ENCODE results near the gene FREM1. TPM values are rescaled to one million over a fixed set of nuclear protein-coding genes. Genes with fewer than 3 reads are reported as not detected.

FREM1 gene
- total RNA-seq, 1 donor from 2014 or later, result 4.3 TPM

DNA sequence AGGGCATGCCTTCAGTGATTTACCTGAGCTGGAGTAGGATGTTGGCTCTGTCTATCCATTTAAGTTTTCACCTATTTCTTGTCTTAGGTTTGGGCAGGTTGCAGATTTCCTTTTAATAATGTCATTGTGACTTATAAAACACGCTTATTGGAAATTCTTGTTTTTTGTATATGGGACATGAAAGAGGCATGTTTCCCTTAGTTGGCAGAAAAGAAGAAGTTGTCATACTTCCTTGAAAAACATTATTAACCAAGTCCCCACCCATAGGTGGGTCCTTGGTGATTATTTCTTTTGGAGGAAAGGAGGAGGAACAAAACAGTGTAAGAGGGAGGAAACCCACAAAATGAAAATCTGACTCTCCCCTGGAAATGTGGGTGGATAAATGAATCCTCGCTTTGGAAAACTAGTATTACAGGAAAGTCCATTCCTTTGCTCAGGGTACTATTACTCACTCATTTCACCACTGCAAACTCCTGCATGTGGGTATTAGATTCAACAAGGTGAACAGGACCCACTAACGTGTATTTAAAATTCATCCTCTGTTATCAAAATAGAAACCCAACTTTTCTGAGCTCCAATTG is 197.0 kb downstream of the FREM1 start:
- no peaks in the 10 kb centered on the region for H3K27me3 ChIP-seq (ENCODE audit: low read depth)

DNA sequence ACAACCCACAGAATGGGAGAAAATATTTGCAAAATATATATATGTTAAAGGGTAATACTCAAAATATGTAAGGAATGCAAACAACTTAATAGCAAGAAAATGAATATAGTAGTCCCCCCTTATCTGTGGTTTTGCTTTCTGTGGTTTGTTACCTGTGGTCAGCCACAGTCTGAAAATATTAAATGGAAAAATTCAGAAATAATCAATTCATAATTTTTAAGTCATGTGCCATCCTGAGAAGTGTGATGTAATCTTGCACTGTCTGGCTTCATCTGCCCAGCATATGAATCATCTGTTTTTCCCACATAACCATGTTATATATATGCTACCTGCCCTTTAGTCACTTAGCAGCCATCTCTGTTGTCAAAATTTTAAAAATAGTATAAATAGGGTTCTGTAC is 199.4 kb downstream of the FREM1 start:
- no peaks in the 10 kb centered on the region for H3K36me3 ChIP-seq
- H3K4me3 ChIP-seq, result no peak overlapping the region
- intact Hi-C loops (cut with DNase I), result no loop called here
- no peaks in the 10 kb centered on the region for H3K4me1 ChIP-seq
- ATAC-seq, result no peak
- H3K27me3 ChIP-seq (ENCODE audit: low read depth), result no peaks in the 10 kb centered on the region
- TF ChIP-seq, protein P1, sequence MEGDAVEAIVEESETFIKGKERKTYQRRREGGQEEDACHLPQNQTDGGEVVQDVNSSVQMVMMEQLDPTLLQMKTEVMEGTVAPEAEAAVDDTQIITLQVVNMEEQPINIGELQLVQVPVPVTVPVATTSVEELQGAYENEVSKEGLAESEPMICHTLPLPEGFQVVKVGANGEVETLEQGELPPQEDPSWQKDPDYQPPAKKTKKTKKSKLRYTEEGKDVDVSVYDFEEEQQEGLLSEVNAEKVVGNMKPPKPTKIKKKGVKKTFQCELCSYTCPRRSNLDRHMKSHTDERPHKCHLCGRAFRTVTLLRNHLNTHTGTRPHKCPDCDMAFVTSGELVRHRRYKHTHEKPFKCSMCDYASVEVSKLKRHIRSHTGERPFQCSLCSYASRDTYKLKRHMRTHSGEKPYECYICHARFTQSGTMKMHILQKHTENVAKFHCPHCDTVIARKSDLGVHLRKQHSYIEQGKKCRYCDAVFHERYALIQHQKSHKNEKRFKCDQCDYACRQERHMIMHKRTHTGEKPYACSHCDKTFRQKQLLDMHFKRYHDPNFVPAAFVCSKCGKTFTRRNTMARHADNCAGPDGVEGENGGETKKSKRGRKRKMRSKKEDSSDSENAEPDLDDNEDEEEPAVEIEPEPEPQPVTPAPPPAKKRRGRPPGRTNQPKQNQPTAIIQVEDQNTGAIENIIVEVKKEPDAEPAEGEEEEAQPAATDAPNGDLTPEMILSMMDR (IDR thresholded peaks at IDR 0.05), result no peak
- DNase-seq, result no peak
- peaks cover 9% of the 10 kb centered on the region for H3K9me3 ChIP-seq
- no peak overlapping the region for H3K27ac ChIP-seq

More for the DNA sequence above, 197.0 kb downstream of the FREM1 start:
- ATAC-seq (no peak), DNase-seq (no peak)
- intact Hi-C loops (cut with DNase I), result no loop called here
- Histone ChIP-seq H3K27ac (no peak overlapping the region), H3K9me3 (no peaks in the 10 kb centered on the region), H3K4me1 (no peaks in the 10 kb centered on the region), H3K4me3 (no peak overlapping the region), H3K36me3 (no peaks in the 10 kb centered on the region)
- TF ChIP-seq, protein P1 (IDR thresholded peaks at IDR 0.05), result no peak

- intact Hi-C loops (cut with DNase I), result no loop called here
Observed at GRCh38 chr9:14706530-14707140, 203.6 kb downstream of the FREM1 start.

DNA sequence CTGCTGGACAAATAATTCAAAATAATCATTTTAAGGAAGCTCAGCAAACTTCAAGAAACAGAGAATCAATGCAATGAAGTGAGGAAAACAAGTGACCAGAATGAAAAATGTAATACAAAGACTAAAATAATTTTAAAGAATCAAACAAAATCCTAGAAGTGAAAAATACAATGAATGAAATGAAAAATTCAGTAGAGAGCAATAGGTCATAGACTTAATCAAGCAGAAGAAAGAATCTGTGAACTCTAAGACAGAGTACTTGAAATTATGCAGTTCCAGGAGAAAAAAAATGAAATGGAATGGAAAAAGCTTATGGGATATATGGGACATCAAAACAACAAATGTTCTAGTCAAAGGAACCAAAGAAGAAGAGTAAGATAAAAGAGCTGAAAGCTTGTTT is 205.1 kb downstream of the FREM1 start:
- intact Hi-C loops (cut with DNase I), result no loop called here
- H3K4me3 ChIP-seq, result no peak overlapping the region

More at GRCh38 chr9:14706530-14707140, 203.6 kb downstream of the FREM1 start:
- no peaks in the 10 kb centered on the region for H3K4me1 ChIP-seq
- peaks cover 19% of the 10 kb centered on the region for H3K9me3 ChIP-seq
- no peak for ATAC-seq
- DNase-seq, result no peak
- no peak overlapping the region for H3K4me3 ChIP-seq
- no peaks in the 10 kb centered on the region for H3K36me3 ChIP-seq
- peaks cover 5% of the 10 kb centered on the region for H3K27me3 ChIP-seq (ENCODE audit: low read depth)
- H3K27ac ChIP-seq, result no peak overlapping the region
- TF ChIP-seq, protein P1 (IDR thresholded peaks at IDR 0.05), result no peak

DNA sequence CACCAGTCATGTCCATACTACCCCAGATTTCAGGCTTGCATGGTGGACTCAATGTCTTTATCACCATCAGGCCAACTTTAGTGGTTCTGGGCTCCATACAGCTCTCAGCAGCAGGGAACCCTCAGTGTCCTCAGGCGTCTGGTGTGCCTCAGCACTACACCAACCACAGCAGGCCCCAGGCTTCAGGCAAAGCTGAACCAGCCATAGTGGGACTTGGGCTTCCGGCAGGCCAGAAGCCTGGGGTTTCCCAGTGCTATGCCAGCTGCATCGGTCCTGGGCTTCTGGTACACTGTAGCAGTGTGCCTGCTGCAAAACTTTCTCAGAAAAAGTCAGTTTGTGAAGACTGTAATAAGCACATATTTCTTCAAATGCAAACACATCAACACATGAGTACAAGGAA is 205.9 kb downstream of the FREM1 start:
- no peak for ATAC-seq
- TF ChIP-seq, protein P1 (IDR thresholded peaks at IDR 0.05), result no peak
- H3K36me3 ChIP-seq, result no peaks in the 10 kb centered on the region
- no peak overlapping the region for H3K4me3 ChIP-seq
- no peak overlapping the region for H3K27ac ChIP-seq
- peaks cover 5% of the 10 kb centered on the region for H3K27me3 ChIP-seq (ENCODE audit: low read depth)
- intact Hi-C loops (cut with DNase I), result no loop called here
- no peak for DNase-seq
- peaks cover 19% of the 10 kb centered on the region for H3K9me3 ChIP-seq
- no peaks in the 10 kb centered on the region for H3K4me1 ChIP-seq

More for the DNA sequence above, 205.1 kb downstream of the FREM1 start:
- Histone ChIP-seq H3K27me3 (ENCODE audit: low read depth) (peaks cover 5% of the 10 kb centered on the region), H3K36me3 (no peaks in the 10 kb centered on the region), H3K4me1 (no peaks in the 10 kb centered on the region), H3K27ac (no peak overlapping the region), H3K9me3 (peaks cover 19% of the 10 kb centered on the region)
- DNase-seq (no peak), ATAC-seq (no peak)
- TF ChIP-seq, protein P1 (IDR thresholded peaks at IDR 0.05), result no peak

Measured in lower lobe of right lung (tissue), 2 donors.